HCT116 (cell line): ENCODE measurements around the gene TMPRSS7.

Experiments used
- CTCF ChIP-seq, 3 experiments: fragments of 200-600 bp in 1 of 3; sonication (generic) in 1 of 3; IDR thresholded peaks in 2 of 3; conservative IDR thresholded peaks in 1 of 3; 2 replicates each; pipeline ENCODE4 v1.5.1; 2012 to 2017; ENCODE audit warnings: low read depth in 2 of 3, low read length in 2 of 3, antibody characterized with exemption in 1 of 3, borderline replicate concordance in 1 of 3, control low read depth in 1 of 3, mild to moderate bottlenecking in 1 of 3, mixed read lengths in 1 of 3, mixed run types in 1 of 3, moderate library complexity in 1 of 3; ENCODE audit not compliant: insufficient read depth in 1 of 3
- EZH2 ChIP-seq: fragments of 200-600 bp; sonication (generic); IDR thresholded peaks from 2 replicates; pipeline ENCODE4 v1.6.1; 2017; ENCODE audit warnings: antibody characterized with exemption, mixed run types
- EZH2phosphoT487 ChIP-seq: fragments of 200-600 bp; IDR thresholded peaks from 2 replicates; pipeline ENCODE4 v1.6.1; 2018; ENCODE audit warnings: antibody characterized with exemption, borderline replicate concordance
- JUND ChIP-seq: IDR thresholded peaks from 2 replicates; pipeline ENCODE4 v1.6.1; 2012
- MAX ChIP-seq: IDR thresholded peaks from 2 replicates; pipeline ENCODE4 v1.6.1; 2012
- POLR2AphosphoS5 ChIP-seq: IDR thresholded peaks from 2 replicates; pipeline ENCODE4 v1.6.1; 2011; ENCODE audit warnings: mild to moderate bottlenecking, low read depth, low read length, moderate library complexity
- SIN3A ChIP-seq: IDR thresholded peaks from 2 replicates; pipeline ENCODE4 v1.6.1; 2012; ENCODE audit warnings: low read depth
- SP1 ChIP-seq: IDR thresholded peaks from 2 replicates; pipeline ENCODE4 v1.6.1; 2012; ENCODE audit warnings: low read depth
- TCF7L2 ChIP-seq: IDR thresholded peaks from 2 replicates; pipeline ENCODE4 v1.7.0; 2011; ENCODE audit warnings: borderline replicate concordance, inconsistent platforms; ENCODE audit not compliant: insufficient read depth, insufficient read length; ENCODE audit errors: extremely low read depth
- YY1 ChIP-seq: IDR thresholded peaks from 2 replicates; pipeline ENCODE4 v1.6.1; 2011; ENCODE audit warnings: low read length, low read depth, moderate library complexity, mild to moderate bottlenecking; ENCODE audit not compliant: insufficient replicate concordance; ENCODE audit errors: extremely low read depth
- ZNF274 ChIP-seq: fragments of 200-500 bp; sonication (Bioruptor generic); IDR thresholded peaks from 2 replicates; pipeline ENCODE4 v1.6.1; 2014; ENCODE audit warnings: mild to moderate bottlenecking, low read depth, low read length, inconsistent platforms
- TF ChIP-seq, protein P1 (sequence below): IDR thresholded peaks from 2 replicates; pipeline ENCODE4 v1.6.1; 2012

DNA sequence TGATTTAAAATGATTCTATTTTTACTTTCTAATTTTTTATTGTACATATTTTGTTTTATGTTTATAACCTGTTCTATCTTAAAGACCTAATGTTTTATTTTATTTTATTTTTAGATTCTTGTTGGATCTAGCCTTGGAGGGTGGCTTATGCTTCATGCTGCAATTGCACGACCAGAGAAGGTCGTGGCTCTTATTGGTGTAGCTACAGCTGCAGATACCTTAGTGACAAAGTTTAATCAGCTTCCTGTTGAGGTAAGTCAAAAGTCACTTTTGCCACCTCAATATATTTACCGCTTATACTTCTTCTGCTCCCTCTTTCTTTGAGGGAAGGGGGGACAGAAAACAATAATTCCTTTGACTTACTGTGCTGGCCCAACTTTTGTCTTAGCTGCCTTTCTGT, 47.7 kb upstream of the TMPRSS7 start:
- TF ChIP-seq POLR2AphosphoS5 (no peak), JUND (no peak), EZH2 (no peak), CTCF (IDR thresholded peaks at IDR 0.05 in 2 of 3, conservative IDR thresholded peaks at IDR 0.05 in 1 of 3; ENCODE audit: borderline replicate concordance in 1 of 3, insufficient read depth in 1 of 3, low read depth in 2 of 3, low read length in 2 of 3) (no peak), EZH2phosphoT487 (no peak), TCF7L2 (no peak), SIN3A (no peak), YY1 (no peak), ZNF274 (no peak), SP1 (no peak), MAX (no peak)
- TF ChIP-seq, protein P1, sequence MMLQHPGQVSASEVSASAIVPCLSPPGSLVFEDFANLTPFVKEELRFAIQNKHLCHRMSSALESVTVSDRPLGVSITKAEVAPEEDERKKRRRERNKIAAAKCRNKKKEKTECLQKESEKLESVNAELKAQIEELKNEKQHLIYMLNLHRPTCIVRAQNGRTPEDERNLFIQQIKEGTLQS: no peak
